NCI-H1694 treated with DMSO at 0.1 percent for 48 hours (cell line): ENCODE data around the gene CHMP2A.
A peak's percentile ranks its signal among the peaks of the same experiment; 100 is the strongest.

Experiments used
- DNase-seq: peaks from one replicate; lab custom pipeline; 2025; lab: John Stamatoyannopoulos, UW

Gene CHMP2A

GRCh38 chr19:58538257-58539168 lies 16.4 kb downstream of the CHMP2A start:
- no peak for DNase-seq

DNA sequence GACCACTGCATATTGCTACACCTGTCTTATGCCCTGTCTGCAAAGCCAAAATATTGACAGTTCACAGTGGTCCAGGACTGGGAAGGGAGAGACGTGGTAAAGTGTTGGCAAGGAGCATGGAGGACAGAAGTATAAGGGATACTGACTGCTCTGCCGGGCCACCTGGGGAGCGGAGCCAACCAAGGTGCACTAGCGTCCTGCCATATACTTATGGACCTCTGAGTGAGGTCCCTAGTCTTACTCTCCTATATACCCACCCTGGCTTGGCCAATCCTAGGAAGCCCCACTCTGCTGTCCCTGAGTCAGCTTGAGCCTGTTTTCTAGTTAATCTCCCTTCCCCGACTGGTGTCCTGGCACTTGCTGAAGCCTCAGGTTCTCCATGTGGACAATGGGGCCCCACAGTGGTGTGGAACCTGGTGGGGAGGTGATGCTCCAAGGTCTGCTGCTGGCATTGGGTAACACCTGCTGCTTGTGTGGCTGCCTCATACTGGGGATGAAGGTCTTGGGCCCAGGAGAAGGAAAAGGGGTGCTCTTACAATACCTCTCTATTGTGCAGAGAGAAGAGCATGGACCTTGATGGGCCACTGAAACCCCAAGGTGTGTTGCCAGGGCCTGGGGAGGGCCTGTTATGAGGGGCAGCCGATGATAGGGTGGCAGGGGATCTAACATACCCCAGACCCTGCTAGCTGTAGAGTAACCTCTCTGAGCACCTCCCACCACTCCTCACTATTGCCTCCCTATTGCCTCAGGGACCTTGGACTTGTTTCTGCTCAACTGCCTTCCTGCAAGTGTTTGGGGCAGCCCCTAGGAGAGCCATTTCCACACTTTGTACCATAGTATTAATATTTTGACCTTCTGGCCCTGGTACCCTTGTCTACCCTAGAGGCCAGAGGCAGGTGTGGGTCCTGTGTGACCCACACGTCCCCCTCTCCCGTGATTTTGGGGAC lies 17.8 kb downstream of the CHMP2A start:
- no peak for DNase-seq

GRCh38 chr19:58535857-58536256 lies 19.0 kb downstream of the CHMP2A start:
- no peak for DNase-seq

DNA sequence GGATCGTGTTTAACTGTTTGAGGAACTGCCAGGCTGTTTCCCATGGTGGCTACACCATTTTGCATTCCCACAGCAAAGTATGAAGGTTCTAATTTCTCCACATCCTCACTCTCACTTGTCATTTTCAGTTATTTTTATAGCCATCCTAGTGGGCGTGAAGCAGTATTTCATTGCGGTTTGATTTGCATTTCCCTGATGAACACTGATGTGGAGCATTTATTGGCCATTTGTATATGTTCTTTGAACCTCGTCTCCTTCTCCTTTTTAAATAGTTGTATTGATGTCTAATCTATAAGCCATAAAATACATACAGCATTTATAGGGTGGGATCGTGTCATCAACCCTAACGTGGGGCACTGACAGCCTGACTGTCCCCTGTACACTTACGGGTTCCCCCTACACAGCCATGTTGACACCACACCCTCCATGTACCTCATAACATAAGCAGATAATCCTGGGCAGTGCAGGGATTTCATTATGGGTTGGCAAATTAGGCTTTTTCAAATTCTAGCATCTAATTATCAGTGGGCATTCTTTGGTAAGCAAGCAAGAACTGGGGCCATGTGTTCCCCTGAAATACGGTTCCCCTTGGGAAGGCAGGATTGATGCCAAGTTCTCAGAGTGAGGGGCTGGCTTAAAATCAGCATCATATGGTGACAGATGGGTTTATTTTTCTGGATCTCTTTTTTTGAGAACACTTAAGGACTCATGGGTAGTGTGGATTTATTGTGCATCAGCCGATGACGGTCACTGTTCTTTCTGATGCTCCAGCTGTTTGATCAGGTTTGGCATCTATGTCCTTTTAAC lies 23.7 kb downstream of the CHMP2A start:
- peak; percentile 42 for DNase-seq

DNA sequence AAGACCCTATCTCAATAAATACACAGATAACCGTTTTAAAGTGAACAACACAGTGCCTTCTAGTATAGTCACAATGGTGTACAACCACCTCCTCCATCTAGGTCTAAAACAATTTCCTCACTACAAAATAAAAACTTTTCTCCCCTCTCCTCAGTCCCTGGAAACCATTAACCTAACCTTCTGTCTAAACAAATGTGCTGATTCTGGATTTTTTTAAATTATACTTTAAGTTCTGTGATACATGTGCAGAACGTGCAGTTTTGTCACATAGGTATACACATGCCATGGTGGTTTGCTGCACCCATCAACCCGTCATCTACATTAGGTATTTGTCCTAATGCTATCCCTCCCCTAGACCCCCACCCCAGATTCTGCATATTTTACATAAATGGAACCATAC lies 25.5 kb downstream of the CHMP2A start:
- DNase-seq: no peak

DNA sequence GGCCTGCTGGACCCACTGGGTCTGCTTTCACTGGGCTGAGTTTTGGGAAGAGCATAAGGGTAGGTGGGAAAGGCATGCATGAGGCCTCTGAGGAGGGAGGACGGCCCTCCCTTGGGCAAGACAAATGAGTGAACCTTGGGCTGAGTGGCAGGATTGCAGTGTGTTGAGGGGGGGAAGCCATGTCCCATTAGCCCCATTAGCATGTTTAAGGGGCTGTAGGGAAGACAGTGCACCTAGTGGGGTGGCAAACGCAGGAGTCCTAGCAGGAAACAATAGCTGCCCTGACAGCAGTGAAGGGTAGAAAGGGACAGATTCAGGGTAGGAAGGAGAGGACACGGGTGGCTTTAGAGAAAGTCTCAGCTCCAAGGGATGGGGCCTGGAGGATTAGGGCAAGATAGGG lies 32.2 kb downstream of the CHMP2A start:
- no peak for DNase-seq

DNA sequence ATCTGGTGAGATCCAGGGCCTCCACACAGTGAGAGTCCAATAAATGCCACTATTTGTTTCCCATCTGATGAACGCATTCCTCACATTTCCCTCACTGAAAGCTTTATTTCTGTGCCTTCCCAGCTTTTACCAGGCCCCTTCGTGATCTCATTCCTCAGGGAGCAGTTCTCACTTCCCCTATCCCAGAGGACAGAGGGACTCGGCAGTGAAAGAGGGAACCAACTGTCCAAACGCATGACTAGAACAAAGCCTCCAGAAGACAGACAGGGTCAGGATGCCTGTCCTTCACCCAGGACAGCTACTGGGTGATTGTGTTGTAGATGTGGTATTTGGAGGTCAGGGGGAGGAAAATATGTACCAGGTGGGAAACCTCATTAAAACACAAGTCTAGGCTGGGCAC lies 33.3 kb downstream of the CHMP2A start:
- DNase-seq: no peak

DNA sequence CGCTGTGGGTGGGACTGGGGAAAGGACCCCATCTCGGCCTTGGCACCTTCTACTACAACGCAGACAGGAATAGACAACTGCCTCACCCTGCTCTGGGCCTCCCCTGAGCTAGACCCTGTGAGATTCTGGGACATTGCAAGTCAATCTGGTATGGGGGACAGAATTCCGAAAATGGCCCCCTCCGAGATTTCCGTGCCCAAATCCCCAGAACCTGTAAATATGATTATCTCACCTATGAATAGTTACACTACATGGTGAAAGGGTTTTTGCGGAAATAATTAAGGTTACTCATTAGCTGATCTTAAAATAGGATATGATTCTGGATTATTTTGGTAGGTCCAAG lies 34.7 kb downstream of the CHMP2A start:
- no peak for DNase-seq

DNA sequence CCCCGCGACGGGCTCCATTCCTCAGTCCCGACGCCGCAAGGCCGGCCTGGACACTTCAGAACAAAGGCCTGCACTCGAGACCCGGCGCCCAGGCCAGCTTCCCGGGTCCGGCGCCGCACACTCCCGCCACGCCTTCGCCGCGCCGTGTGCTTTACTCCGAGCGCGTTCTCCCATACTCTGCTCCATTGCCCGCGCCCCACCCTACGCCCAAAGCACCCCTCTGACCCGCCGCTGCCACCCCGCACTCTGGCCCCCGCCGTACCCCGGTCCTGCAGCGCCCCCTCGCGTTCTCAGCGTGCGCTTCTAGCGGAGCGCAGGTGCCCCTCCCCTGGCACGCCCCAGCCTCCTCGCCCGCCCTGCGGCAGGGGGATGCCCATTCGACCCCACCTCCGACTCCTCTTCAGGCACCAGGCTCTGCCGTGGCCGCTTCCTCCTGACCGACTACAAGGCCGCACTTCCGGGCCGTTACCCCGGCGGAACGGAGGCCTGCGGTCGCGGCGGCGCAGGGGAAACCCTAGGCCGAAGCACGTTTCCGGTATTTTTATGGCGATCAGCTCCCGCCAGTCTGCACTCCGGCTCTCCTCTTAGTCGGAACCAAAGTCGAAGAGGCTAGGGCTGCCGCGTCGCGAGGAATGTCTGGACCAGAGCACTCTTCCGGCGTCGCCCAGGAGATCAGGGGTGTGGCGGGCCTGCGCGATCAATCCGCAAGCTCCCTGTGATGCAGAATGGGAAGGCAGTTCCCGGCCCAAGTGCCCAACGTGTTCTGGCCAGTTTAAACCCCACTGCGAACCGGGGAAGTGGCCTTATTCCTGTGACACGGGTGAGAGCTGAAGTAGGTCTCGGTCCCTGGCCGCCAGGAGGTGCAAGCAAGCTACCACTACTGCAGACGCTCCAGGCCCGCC lies 35.3 kb downstream of the CHMP2A start, which contains the start of gene ZBTB45:
Gene ZBTB45 (minus strand): TSS at position 456 of the 902 bp plus-strand sequence. CDS start 2,137 bp downstream, outside the sequence.
- peak; percentile 98 for DNase-seq

DNA sequence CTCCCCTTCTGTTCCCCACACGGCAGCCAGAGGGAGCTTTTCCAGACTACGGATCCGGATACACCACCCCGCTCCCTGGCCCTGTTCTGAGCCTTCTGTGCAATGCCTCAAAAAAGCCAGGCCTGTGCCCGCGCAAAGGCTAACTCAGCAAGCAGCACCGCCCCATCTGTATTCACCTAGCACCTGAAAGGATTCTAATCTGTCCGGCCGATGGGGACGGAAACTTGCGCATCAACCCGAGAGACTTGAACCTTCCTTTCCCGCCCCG lies 35.9 kb downstream of the CHMP2A start:
- DNase-seq: peak; percentile 69

DNA sequence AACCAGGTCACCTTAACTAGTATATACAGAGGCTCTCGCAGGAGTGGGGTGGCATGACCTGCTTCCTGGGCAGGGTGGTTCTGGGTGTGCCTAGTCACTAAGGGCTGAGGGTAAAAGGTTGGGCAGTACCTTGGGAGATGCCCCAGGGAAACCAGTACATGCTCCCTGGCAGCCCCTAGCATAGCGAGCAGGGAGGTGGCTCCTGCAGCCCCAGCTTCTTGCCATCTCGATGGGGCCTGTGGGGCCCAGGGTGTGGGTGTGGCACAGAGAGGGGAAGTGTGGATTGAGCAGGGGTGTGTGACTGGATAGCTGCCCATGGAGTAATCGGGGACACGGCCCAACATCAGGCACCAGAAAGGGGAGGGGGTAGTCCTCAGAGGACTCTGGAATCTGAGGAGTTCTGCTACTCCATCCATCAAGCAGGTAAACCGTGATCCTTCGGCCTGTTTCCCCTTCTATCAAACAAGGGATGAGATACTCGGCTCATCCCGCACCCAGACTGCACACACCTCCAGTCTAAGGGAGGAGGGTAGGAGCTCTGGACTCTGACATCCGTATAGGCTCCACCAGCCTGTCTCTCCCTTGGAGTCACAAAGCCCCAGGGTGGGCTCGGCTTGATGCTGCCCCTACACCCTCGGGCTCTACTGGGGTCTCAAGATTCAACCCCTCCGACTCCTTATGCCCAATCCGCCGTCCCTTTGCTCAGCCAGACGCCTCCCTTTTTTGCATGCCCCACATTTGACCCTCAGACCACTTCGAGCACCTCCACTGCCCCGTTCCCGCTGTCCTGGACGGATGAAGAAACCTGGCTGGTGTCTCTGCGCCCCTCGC lies 36.4 kb downstream of the CHMP2A start:
- no peak for DNase-seq

DNA sequence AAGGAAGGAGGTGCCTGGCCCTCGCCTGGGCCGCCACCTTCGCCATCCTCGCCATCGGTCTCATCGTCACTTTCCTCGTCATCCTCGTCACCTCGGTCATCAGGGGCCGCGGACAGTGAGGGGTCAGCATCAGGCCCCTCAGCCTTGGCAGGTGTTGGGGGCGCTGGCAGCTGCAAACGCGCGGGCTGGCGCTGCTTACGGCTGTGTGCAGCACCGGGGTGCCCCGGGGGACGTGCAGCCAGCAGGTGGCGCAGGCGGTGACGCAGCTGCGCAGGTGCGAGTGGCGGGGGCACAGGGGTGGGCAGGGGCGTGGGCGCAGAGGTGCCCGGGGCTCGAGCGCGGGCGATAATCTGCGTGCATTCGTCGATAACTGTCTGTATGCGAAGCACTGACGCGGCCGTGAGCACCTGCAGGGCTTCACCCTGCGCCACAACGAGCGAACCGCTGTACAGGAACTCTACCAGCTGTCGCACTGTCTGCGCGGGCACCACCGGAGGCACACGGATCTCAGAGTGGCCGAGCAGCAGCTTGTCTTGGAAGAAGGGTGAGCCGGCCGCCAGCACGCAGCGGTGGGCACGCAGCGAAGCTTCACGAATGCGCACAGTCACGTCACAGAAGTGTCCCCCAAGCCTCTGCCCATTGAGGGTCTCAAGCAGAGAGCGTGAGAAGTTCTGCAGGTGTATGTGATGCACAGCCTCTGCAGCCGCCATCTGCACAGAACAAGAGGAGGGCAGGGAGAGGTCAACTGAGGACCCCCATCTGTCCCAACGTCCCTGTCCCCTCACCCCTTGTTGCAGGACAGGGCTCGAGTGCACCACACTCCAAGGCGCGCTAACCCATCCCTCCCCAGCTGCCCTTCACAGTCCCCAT lies 37.7 kb downstream of the CHMP2A start:
- DNase-seq: no peak

GRCh38 chr19:58516246-58516836 lies 38.6 kb downstream of the CHMP2A start:
- no peak for DNase-seq

- no peak for DNase-seq
Observed at GRCh38 chr19:58515259-58515658, 39.6 kb downstream of the CHMP2A start.

GRCh38 chr19:58514564-58515022 lies 40.3 kb downstream of the CHMP2A start:
- no peak for DNase-seq

GRCh38 chr19:58513694-58514563 lies 41.0 kb downstream of the CHMP2A start:
- DNase-seq: peak; percentile 92

DNA sequence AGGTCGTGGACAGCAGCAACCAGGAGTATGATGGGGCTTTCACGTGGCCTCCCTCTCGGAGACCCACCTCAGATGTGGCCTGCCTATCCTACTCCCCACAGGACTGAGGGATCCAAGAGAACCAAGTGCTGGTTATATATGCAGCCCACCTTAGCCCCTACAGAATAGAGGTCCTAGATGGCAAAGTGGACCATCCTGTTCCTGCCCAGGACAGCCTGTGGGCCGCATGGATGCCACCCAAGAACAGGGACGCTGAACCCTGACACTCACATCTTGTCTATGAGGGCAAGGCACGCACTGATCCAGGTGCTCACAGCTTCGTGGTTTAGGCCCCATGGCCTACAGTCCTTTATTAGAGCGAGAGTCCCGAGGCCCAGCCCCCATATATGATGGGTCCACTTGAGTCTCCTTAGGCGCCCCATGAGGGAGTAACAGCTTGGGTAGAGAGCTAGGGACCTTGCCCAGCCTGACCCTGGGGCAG lies 41.7 kb downstream of the CHMP2A start:
- no peak for DNase-seq
